Epidermal melanocyte (primary cell): ENCODE results near the gene TSBP1.
"Not testable (repeated sequence)": the region's sequence is repeated elsewhere in the genome, so short reads cannot be mapped to it uniquely, and the experiment has no call there.

ENCODE experiments used
- DNase-seq: peaks from one replicate; pipeline ENCODE4 v3.0.0; 2011; ENCODE audit warnings: low spot score; ENCODE audit not compliant: insufficient read length

TSBP1 gene

DNA sequence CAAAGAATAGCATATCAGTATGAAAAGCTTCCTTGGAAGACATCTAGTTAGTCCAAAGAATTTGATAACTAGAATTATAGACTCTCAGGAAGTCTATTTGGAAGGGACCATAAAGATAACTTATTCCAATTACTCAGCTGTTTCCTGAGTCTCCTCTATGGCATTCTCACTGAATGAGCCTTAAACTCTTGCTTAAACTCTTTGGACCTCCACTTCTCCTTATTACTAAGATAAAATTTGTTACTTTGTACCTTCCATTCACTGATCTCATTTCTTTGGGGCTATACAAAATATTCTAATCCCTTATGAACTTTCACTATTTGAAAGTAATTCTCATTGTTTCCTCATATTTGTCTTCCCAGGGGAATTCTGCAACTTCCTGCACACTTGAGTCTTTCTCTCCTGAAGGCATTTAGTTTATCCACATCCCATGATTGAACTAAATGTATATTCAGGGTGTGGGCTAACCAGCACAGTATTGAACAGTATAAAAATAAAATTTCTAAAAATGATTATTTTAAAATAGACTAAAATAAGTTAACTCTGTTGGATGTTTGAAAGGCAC is 80.7 kb downstream of the TSBP1 start:
- no peak for DNase-seq

GRCh38 chr6:32288426-32288825 is 83.3 kb downstream of the TSBP1 start:
- no peak for DNase-seq

GRCh38 chr6:32273801-32274577 is 97.7 kb downstream of the TSBP1 start:
- DNase-seq, result not testable (repeated sequence)

DNA sequence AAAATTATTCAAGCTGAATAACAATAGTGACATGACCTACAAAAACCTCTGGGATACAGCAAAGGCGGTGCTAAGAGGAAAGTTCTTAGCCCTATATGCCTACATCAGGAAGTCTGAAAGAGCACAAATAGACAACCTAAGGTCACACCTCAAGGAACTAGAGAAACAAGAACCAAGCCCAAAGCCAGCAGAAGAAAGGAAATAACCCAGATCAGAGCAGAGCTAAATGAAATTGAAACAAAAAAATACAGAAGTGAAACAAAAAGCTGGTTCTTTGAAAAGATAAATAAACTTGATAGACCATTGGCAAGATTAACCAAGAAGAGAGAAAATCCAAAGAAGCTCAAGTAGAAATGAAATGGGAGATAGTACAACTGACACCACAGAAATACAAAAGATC is 100.3 kb downstream of the TSBP1 start:
- no peak for DNase-seq

DNA sequence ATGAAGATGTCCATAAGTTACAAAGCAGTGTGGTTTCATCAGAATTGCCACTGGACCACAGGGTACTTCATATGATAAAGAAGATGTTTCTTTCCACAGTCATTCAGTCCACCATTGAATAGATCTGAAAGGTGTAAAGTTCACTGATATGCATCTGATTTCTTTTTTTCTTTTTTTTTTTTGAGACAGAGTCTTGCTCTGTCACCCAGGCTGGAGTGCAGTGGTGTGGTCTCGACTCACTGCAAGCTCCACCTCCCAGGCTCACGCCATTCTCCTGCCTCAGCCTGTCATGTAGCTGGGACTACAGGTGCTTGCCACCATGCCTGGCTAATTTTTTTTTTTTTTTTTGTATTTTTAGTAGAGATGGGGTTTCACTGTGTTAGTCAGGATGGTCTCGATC is 103.2 kb downstream of the TSBP1 start:
- DNase-seq, result not testable (repeated sequence)

GRCh38 chr6:32267035-32267434 is 104.7 kb downstream of the TSBP1 start:
- DNase-seq, result no peak

- not testable (repeated sequence) for DNase-seq
These were observed 114.4 kb downstream of the TSBP1 start for GRCh38 chr6:32257262-32257661.

GRCh38 chr6:32255199-32256153 is 116.2 kb downstream of the TSBP1 start:
- DNase-seq, result peak; percentile 78

- no peak for DNase-seq
These were observed 116.9 kb downstream of the TSBP1 start for GRCh38 chr6:32254761-32255198.

DNA sequence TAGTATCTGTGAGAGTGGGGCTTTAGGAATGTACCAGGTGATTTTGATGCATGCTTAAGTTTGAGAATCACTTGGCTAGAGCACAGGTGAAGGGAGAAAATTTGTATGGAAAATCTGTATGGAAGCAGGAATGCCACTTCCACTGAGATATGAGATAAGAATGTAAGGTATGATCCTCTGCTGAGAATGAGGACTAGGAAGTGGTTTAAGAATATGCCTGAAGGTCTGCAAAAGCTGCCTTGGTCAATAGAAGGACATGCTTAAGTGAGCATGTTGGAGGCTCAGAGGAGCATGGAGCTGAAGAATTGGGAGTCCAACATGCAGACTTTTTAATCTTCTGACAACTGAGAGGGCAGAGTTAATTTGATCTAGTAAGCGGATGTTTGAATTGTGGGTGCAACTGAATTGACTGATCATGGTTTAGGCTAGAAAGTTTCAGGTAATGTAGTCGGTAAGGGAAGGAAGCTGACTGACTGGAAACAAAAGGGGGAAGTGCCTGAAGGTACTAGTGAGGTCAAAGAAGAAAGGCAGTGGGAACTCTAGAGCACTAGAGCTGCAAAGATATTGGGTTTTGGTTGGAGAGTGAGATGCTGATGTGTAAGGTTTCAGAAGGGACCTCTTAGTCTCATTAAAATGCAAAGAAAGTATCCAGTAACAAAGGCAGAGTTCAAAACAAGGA is 119.2 kb downstream of the TSBP1 start:
- no peak for DNase-seq

DNA sequence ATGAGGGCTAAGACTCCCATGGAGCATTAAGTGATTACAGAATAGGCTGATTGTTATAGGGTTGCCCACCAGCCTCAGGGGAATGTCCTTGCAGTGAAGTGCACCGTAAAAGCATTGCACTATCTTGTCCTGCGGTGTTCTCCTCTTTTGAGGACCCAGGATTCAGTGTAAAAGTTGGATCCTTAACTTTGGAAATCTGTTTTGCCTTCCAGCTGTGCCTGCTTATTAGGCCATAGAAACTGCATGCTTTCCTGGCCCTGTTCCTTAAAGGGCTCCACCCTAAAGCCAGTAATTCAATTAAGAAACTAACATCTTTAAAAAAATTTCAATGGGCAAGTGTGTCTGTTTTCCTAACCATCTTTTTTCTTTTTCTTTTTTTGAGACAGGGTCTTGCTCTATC is 122.4 kb downstream of the TSBP1 start:
- DNase-seq, result no peak

DNA sequence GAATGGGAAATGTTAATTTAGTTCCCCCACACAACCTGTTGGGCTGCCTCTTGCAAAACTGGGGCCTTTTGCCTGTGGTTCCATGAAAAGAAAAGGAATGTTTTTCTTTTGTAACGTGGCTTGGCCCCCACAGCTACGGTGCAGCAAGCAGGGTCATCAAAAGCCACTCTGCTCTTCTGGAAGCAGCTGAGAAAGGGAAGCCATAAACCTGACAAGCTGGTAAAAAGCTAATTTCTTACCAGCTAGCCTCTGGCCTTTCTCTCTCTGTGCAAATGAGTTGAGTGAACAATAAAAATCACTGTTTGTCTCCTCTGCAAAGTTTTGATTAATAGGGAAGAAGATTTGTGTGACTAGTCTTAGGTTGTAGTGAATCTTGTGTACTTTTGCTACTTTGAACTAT is 124.3 kb downstream of the TSBP1 start:
- DNase-seq, result no peak

DNA sequence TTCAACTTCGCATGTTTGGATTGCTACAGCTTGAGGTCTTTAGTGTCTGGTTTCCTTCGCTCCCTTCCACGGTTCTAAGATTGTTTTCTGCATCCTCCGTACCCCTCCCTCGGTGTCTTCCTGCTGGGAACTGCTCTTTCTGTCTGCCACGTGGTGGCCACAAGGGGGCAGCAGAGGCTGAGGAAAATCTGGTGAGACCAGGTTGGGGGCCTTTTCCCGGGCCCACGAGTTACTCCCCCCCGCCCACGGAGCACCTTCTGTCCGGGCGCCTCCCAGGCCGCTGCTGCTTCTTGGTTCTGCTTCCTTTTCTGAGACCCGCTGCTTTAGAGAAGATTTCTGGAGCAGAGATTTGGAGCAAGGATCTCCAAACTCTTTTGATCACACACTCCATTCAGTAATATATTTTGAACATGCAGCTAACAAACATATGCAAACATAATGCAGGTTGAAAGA is 126.7 kb downstream of the TSBP1 start:
- DNase-seq, result peak; percentile 88

- DNase-seq, result no peak
These were observed 127.4 kb downstream of the TSBP1 start for GRCh38 chr6:32244270-32244669.
